Endothelial cell of umbilical vein (primary cell): ENCODE results near the gene B3GALT5. TPM values are rescaled to one million over a fixed set of nuclear protein-coding genes. Genes with fewer than 3 reads are reported as not detected.

Experiments used
- BruUV-seq: library from RNA; stranded (reverse); fragments of 400-500 nt; replicated peaks from 2 replicates; lab custom pipeline; 2021; lab: Mats Ljungman, UMichigan
- CTCF ChIA-PET: fragments of 300-600, 350-600 bp; sonication (Branson Sonifier 250); formaldehyde crosslinking; loops from one replicate; lab custom pipeline; 2021; ENCODE audit warnings: antibody characterized with exemption, inconsistent platforms; lab: Charles Lee
- POLR2A ChIA-PET: fragments of 300-600, 350-600 bp; sonication (Branson Sonifier 250); formaldehyde crosslinking; loops from one replicate; lab custom pipeline; 2021; ENCODE audit warnings: antibody characterized with exemption, inconsistent platforms; lab: Charles Lee
- DNase-seq: peaks from one replicate; pipeline ENCODE4 v3.0.0-alpha.2; 2011; ENCODE audit warnings: low read depth, low spot score
- FAIRE-seq: peaks from 2 replicates; lab custom pipeline; 2011; peaks lifted over from hg19 to GRCh38; lab: Jason Lieb, UNC
- H2AFZ ChIP-seq: 2 replicates; pipeline ENCODE4 v1.6.0; 2012; ENCODE audit warnings: low read depth, low read length, control low read depth, inconsistent platforms
- H3K27ac ChIP-seq: 2 replicates; pipeline ENCODE4 v1.5.1; 2011; ENCODE audit warnings: low read depth, mild to moderate bottlenecking, control low read depth, low read length, moderate library complexity; ENCODE audit not compliant: insufficient read depth
- H3K27me3 ChIP-seq, 2 experiments: 2 replicates each; pipeline versions ENCODE4 v1.6.0 to v1.6.1; 2011; ENCODE audit warnings: low read length in 2 of 2, mixed read lengths in 1 of 2; ENCODE audit not compliant: control insufficient read depth in 2 of 2, insufficient read depth in 2 of 2
- H3K36me3 ChIP-seq, 2 experiments: 2 replicates in 1 of 2; 3 replicates in 1 of 2; pipeline ENCODE4 v1.5.1; 2011; ENCODE audit warnings: low read length in 2 of 2, mild to moderate bottlenecking in 1 of 2, moderate library complexity in 1 of 2; ENCODE audit not compliant: control insufficient read depth in 2 of 2, insufficient read depth in 2 of 2; ENCODE audit errors: extremely low read depth in 1 of 2
- H3K4me1 ChIP-seq: 3 replicates; pipeline ENCODE4 v1.5.1; 2011; ENCODE audit warnings: mild to moderate bottlenecking, low read length; ENCODE audit not compliant: control insufficient read depth, insufficient read depth; ENCODE audit errors: extremely low read depth
- H3K4me2 ChIP-seq: 2 replicates; pipeline ENCODE4 v1.6.1; 2011; ENCODE audit warnings: low read length, control low read depth, mixed read lengths; ENCODE audit not compliant: insufficient read depth
- H3K4me3 ChIP-seq, 3 experiments: fragments of 200-600 bp in 1 of 3; sonication (generic), shearing (Covaris generic) in 1 of 3; replicated peaks in 1 of 3; 2 replicates each; pipeline ENCODE4 v1.5.1; 2011 to 2016; ENCODE audit warnings: control low read depth in 3 of 3, low read length in 3 of 3, mild to moderate bottlenecking in 2 of 3, inconsistent platforms in 1 of 3, low read depth in 1 of 3, moderate library complexity in 1 of 3; ENCODE audit not compliant: insufficient read depth in 1 of 3
- H3K79me2 ChIP-seq: 2 replicates; pipeline ENCODE4 v1.6.0; 2012; ENCODE audit warnings: low read length, inconsistent platforms; ENCODE audit not compliant: control insufficient read depth, insufficient read depth
- H3K9ac ChIP-seq: replicated peaks from 2 replicates; pipeline ENCODE3; 2011; ENCODE audit warnings: low read length, control low read depth; ENCODE audit not compliant: insufficient read depth; ENCODE audit errors: extremely low read depth
- H3K9me1 ChIP-seq: replicated peaks from 3 replicates; pipeline ENCODE4 v1.6.0; 2011; ENCODE audit warnings: mild to moderate bottlenecking, low read length; ENCODE audit not compliant: control insufficient read depth, insufficient read depth; ENCODE audit errors: extremely low read depth
- H3K9me3 ChIP-seq: replicated peaks from 2 replicates; pipeline ENCODE4 v1.5.1; 2012; ENCODE audit warnings: low read length, inconsistent platforms; ENCODE audit not compliant: control insufficient read depth, insufficient read depth
- H4K20me1 ChIP-seq: replicated peaks from 2 replicates; pipeline ENCODE3; 2011; ENCODE audit warnings: mild to moderate bottlenecking, low read length; ENCODE audit not compliant: control insufficient read depth, insufficient read depth; ENCODE audit errors: extremely low read depth
- EZH2 ChIP-seq: IDR thresholded peaks from 2 replicates; pipeline ENCODE4 v1.6.1; 2012; ENCODE audit warnings: borderline replicate concordance, low read depth, mild to moderate bottlenecking, moderate library complexity, low read length, inconsistent platforms; ENCODE audit not compliant: severe bottlenecking
- FOS ChIP-seq: IDR thresholded peaks from 2 replicates; pipeline ENCODE4 v1.6.1; 2011; ENCODE audit warnings: mild to moderate bottlenecking, low read length, moderate library complexity, borderline replicate concordance; ENCODE audit not compliant: insufficient read depth
- GATA2 ChIP-seq: IDR thresholded peaks from 2 replicates; pipeline ENCODE4 v1.7.0; 2011; ENCODE audit warnings: low read depth, mild to moderate bottlenecking, moderate library complexity, mixed read lengths, low read length; ENCODE audit not compliant: insufficient read length, insufficient read depth
- JUN ChIP-seq: IDR thresholded peaks from 2 replicates; pipeline ENCODE4 v1.6.1; 2011; ENCODE audit warnings: borderline replicate concordance, low read depth; ENCODE audit not compliant: insufficient read length, insufficient read depth
- MYC ChIP-seq: IDR thresholded peaks from one replicate; pipeline ENCODE4 v1.6.1; 2011; ENCODE audit warnings: mild to moderate bottlenecking, low read depth, low read length
- POLR2A ChIP-seq: IDR thresholded peaks from 2 replicates; pipeline ENCODE4 v1.6.1; 2012; ENCODE audit warnings: low read depth, mild to moderate bottlenecking, control low read depth, low read length
- POLR2AphosphoS5 ChIP-seq: IDR thresholded peaks from 2 replicates; pipeline ENCODE4 v1.6.1; 2012; ENCODE audit warnings: low read depth, mild to moderate bottlenecking, control low read depth, low read length, moderate library complexity; ENCODE audit not compliant: insufficient read depth
- dilution Hi-C: fragments of 300-500 bp; cut with MboI; formaldehyde crosslinking; loops from one replicate; pipeline ENCODE4 v1.15.0; 2019; ENCODE audit warnings: low sequenced_read_pairs; ENCODE audit not compliant: extremely low pct_ligation_motif_present
- intact Hi-C: fragments of 100-400 bp; cut with micrococcal nuclease; formaldehyde crosslinking; loops from one replicate; pipeline ENCODE4 v1.10.0; 2022
- polyA plus RNA-seq, 4 experiments: library from polyadenylated mRNA; depleted of rRNA in 3 of 4; stranded (reverse) in 3 of 4; unstranded in 1 of 4; fragments of >200 nt; gene quantifications; 2 replicates each; pipeline versions ENCODE4 v1.2.1 to v1.2.3, GENCODE V29; 2011 to 2012; ENCODE audit warnings: missing spikeins in 1 of 4
- total RNA-seq: library from RNA; stranded (reverse); gene quantifications from 2 replicates; pipeline ENCODE4 v1.2.3, GENCODE V29; 2021
- TF ChIP-seq, protein P1 (sequence below), 2 donors: IDR thresholded peaks; 1 replicate in 1 of 2; 2 replicates in 1 of 2; pipeline ENCODE4 v1.5.1; 2011; ENCODE audit warnings: low read length in 2 of 2, mild to moderate bottlenecking in 2 of 2, moderate library complexity in 2 of 2, control low read depth in 1 of 2, inconsistent platforms in 1 of 2, low read depth in 1 of 2; ENCODE audit not compliant: insufficient read depth in 1 of 2; ENCODE audit errors: extremely low read depth in 1 of 2
- TF ChIP-seq, protein P2 (sequence below): IDR thresholded peaks from 2 replicates; pipeline ENCODE4 v1.6.1; 2011; ENCODE audit not compliant: insufficient read depth, insufficient read length

Gene B3GALT5
- total and polyA plus RNA-seq, 2 donors (not counting 3 experiments of a cell fraction or from before 2014, with no cell fraction given): 0.04 TPM; not detected in 1

DNA sequence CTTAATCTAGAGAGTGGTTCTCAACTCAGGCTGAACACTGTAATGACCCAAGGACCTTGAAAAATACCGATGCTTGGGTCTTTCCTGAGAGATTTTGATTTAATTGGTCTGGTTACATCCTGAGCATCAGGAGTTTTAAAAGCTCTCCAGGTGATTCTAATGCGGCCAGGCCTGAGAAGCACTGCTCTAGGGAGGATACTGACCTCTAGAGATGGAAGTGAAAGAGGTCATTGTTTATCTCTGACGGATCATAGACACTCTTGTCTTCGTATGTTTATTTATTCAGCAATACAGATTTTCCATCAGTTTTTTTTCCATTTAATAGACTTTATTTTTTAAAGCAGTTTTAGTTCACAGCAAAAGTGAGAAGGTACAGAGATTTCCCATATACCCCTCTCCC is 77.7 kb downstream of the B3GALT5 start:
- ChIA-PET POLR2A (no interaction called here), CTCF (no interaction called here)
- Histone ChIP-seq H3K9me3 (no peaks in the 10 kb centered on the region), H3K4me3 (no peak overlapping the region), H3K9me1 (no peaks in the 10 kb centered on the region), H2AFZ (no peak overlapping the region), H3K4me2 (no peak overlapping the region), H3K79me2 (no peaks in the 10 kb centered on the region), H3K36me3 (no peaks in the 10 kb centered on the region), H3K27me3 (no peaks in the 10 kb centered on the region), H3K4me1 (no peaks in the 10 kb centered on the region), H3K9ac (no peak overlapping the region), H3K27ac (no peak overlapping the region), H4K20me1 (no peaks in the 10 kb centered on the region)
- DNase-seq: no peak
- intact Hi-C loops: no loop called here
- BruUV-seq: no TSS peak
- FAIRE-seq: no peak
- TF ChIP-seq JUN (no peak), GATA2 (no peak), MYC (no peak), FOS (no peak), POLR2A (no peak), POLR2AphosphoS5 (no peak), EZH2 (no peak)
- TF ChIP-seq, protein P1, sequence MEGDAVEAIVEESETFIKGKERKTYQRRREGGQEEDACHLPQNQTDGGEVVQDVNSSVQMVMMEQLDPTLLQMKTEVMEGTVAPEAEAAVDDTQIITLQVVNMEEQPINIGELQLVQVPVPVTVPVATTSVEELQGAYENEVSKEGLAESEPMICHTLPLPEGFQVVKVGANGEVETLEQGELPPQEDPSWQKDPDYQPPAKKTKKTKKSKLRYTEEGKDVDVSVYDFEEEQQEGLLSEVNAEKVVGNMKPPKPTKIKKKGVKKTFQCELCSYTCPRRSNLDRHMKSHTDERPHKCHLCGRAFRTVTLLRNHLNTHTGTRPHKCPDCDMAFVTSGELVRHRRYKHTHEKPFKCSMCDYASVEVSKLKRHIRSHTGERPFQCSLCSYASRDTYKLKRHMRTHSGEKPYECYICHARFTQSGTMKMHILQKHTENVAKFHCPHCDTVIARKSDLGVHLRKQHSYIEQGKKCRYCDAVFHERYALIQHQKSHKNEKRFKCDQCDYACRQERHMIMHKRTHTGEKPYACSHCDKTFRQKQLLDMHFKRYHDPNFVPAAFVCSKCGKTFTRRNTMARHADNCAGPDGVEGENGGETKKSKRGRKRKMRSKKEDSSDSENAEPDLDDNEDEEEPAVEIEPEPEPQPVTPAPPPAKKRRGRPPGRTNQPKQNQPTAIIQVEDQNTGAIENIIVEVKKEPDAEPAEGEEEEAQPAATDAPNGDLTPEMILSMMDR (IDR thresholded peaks at IDR 0.05; ENCODE audit: extremely low read depth in 1 of 2, insufficient read depth in 1 of 2, low read depth in 1 of 2, low read length in 2 of 2): no peak
- TF ChIP-seq, protein P2, sequence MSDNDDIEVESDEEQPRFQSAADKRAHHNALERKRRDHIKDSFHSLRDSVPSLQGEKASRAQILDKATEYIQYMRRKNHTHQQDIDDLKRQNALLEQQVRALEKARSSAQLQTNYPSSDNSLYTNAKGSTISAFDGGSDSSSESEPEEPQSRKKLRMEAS: no peak
- dilution Hi-C loops: no loop called here
